GM18519 (cell line): Measurements from ENCODE around the gene MUCL3.
A peak's percentile ranks its signal among the peaks of the same experiment; 100 is the strongest.
"Not testable (repeated sequence)": the region's sequence is repeated elsewhere in the genome, so short reads cannot be mapped to it uniquely, and the experiment has no call there.

Experiments
- ATAC-seq: cut with Tn5 transposase; IDR thresholded peaks from one replicate; pipeline ENCODE4 v1.9.1; 2021; ENCODE audit warnings: mild to moderate bottlenecking, moderate library complexity; ENCODE audit not compliant: unreplicated experiment, low FRiP score

MUCL3 gene

DNA sequence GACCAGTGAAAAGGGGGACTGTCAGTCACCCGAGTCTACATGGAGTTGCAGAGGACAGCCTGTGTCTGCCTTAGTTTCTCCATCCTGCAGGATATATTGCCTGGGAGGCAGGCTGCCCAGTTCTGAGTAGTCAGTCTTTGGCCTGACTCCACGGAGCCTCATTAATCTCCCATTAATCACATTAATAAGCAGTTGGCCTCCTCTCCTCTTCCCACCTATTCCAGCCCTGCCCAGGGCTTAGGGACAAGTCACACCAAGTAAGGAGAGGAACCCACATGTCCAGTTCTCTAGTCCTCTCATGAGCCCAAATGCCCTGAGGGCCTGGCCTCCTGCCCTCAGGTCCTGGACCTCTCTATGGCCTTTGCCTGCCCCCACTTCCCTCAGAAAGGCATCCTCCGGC, 1.3 kb upstream of the MUCL3 start:
- ATAC-seq = no peak

DNA sequence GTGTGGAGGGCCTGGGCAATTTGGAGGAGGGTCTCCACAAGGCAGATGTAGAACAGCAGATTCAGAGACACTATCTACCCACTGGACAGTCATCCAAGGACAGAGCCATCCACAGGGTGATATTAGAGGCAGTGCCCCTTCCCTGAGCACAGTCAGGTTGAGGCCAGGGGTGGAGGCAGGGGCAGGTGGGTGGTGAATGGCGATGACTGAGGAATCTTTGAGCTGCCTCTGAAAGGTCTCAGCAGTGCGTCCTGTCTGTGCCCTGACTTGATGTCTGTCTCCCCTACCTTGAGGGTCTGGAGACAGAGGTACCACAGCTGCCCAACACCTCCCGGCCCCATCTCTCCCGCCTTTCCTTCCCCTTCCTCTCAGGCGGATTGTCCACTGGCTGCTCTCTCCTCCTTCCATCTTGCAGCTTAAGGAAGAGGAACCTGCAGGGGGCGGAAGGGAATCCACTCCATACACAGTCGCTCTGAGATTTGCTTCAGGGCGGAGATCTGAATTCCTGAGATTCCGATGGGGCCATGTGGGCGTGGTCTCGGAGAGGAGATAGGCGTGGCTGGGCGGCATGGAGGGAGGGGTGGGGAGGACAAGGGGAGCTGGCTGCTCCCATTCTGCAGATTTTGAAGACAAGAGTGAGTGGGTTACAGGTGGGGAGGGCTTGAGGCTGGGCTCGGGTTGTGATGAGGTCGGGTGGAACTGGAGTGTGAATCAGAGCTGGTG, 1.7 kb downstream of the MUCL3 start:
- ATAC-seq = no peak

DNA sequence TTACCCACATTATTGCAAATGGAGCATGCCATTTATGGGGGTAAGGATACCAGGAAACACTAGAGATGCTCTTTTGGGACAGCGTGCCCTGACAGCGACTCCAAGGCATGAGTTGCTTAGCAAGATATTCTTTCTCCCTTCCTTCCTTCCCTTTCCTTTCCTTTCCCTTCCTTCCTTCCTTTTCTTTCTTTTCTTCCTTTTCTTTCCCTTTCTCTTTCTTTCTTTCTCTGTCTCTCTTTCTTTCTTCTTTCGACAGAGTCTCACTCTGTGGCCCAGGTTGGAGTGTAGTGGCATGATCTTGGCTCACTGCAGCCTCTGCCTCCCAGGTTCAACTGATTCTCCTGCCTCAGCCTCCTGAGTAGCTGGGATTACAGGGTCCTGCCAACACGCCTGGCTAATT, 3.3 kb downstream of the MUCL3 start:
- no peak for ATAC-seq

DNA sequence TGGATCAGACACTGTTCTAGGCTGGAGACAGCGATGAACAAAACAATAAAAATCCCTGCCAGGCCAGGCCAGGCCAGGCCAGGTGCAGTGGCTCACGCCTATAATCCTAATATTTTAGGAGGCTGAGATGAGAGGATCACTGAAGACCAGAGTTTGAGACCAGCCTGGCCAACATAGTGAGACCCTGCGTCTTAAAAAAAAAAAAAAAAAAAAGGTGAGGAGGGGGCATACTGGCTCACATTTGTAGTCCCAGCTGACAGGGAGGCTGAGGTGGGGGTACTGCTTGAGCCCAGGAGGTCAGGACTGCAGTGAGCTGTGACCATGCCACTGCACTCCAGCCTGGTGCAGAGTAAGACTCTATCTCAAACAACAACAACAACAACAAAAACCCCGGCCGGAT, 4.5 kb downstream of the MUCL3 start:
- no peak for ATAC-seq

DNA sequence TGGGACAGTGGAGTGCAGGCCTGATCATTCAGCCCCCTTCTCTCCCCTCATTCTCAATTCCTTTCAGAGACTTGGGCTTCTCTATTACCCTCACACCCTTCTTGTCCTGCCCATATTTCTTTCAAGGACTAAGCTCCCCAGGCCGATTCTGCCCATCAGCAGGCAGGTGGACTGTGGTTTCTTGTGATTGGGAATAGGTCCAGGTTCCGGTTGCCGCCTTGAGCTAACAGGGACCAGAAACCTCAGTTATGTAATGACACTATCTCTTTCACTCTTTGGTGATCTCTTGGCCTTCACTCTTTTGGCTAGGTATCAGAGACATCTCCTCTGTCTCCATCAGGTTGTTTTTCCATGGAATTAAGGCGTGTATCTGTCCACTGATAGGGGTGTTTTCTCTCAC, 6.5 kb downstream of the MUCL3 start:
- no peak for ATAC-seq

DNA sequence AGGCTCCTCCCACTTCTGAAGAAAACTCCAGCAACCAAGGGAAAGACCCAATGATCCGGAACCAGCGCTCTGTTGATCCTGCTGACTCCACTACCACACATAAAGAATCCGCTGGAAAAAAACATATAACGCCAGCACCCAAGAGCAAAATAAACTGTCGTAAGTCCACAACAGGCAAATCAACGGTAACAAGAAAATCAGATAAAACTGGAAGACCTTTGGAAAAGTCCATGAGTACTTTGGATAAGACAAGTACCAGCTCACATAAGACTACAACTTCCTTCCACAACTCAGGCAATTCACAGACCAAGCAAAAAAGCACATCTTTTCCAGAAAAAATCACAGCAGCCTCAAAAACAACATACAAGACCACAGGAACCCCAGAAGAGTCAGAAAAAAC, 8.0 kb downstream of the MUCL3 start:
- no peak for ATAC-seq

DNA sequence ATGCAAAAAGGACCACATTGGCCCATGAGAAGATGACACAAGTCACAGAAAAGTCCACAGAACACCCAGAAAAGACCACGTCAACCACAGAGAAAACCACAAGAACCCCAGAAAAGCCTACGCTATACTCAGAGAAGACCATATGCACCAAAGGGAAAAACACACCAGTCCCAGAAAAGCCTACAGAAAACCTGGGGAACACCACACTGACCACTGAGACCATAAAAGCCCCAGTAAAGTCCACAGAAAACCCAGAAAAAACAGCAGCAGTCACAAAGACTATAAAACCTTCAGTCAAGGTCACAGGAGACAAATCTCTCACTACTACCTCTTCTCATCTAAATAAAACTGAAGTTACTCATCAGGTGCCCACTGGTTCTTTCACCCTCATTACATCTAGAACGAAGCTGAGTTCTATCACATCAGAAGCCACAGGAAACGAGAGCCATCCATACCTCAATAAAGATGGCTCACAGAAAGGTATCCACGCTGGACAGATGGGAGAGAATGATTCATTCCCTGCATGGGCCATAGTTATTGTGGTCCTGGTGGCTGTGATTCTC, 11.2 kb downstream of the MUCL3 start:
- no peak for ATAC-seq

DNA sequence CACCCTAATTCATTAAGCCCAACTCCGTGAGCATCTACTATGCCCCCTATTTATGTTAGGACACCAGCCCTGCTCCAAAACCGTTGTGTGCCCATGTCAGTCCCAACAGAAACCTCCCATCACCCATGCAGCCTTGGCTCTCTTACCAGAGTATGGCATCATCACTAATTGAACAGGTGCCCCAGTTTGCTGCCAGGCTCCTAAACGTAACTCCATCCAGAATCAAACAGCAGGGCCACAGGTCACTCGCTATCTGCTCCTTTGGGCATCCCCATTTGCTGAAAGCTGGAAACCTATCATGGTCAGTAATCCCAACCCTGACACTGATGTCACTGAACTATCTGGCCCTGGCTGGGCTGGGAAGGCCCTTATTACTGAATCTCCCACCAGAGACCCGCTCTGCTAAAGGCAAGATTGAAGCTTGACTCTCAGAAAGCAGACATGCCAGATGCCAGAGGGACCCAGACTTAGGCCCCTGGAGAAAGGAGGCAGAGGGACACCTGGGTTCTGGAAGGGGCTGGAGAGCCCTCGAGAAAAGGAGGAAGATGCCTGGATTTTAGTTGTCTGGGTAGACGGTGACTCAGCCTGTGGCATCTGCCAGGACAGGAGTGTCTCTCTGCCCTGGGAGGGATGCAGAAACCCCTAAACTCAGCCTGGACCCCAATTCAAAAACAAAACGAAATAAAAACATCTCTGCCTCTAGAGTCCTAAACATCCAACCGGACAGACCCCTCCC, 14.0 kb downstream of the MUCL3 start:
- ATAC-seq = no peak

DNA sequence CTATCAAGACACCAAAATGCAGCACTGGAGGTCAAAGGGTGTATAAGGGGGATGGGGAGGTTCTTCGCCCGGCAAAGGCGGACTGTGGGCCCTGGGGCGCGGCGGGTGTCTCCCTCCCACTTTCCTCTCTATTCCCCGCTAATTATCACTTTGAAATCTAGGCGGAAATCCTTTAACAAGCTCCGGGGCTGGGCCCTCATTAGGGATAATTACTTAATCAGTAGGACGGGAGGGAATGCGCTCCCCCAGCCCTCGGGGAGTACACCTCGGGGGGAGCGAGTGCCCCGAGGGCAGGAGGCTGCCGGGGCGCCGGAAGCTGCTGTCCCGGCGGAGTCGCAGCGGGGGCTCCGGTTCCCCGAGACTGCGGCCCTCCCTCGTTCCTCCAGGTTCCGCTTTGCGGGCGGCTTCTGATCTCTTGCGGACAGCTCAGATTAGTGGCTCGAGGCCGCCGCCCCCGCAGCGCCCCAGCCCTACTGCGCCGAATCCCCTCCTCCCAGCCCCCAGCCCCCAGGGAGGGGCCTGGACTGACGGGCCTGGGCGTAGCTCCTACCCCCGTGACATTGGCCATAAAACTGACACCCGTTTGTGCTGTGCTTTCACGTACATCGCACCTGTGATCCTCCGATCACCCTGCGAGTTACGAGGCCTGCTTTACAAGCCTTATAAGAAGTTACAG, 14.7 kb downstream of the MUCL3 start:
- ATAC-seq = peak; percentile 51

DNA sequence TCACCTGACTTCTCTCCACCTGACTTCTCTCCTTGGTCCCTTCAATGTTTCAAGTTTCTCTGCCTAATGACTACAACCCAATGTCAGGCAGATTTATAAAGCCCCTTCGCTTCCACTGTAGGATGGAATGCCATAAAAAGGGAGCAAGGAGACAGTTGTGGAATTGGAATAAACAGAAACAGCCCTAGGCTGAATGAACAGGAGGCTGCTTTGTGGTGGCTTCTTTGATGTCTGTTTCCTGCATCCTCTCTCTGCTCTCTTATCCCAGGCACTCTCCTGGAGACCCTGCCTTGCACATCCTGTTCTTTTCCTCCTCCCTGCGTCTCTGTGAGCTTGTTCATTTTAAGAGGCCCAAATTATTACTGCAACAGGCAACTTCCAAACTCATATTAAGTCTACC, 16.9 kb downstream of the MUCL3 start:
- no peak for ATAC-seq

DNA sequence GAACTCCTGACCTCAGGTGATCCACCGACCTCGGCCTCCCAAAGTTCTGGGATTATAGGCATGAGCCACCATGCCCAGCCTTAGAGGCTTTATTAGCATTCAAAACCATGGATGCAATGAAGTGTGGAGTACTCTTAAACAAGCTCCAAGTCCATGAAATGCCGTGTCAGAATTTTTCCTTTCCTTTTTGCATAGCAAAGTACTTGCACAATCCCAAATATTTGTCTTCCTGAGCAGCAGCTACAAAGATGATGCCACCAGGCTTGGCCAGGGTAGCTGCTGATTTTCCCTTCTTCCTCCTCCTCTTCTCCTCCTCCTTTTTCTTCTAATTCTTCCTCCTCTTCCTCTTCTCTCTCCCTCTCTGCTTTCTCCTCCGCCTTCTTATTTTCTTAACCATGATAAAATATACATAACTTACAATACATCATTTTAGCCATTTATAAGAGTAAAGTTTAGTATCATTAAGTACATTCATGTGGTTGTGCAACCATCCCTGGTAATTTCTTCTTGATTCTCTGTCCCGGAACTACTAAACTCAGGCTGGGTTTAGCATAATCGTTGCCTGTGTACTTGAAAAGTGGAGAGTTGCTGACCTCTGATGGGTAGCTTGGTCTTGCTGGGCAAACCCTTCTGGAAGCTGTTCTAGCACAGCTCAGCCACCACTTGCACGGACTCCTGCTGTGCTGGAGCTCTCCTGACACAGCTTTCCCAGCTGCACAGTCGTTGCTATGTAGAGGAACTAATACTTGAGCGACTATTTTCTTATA, 20.3 kb downstream of the MUCL3 start:
- no peak for ATAC-seq

DNA sequence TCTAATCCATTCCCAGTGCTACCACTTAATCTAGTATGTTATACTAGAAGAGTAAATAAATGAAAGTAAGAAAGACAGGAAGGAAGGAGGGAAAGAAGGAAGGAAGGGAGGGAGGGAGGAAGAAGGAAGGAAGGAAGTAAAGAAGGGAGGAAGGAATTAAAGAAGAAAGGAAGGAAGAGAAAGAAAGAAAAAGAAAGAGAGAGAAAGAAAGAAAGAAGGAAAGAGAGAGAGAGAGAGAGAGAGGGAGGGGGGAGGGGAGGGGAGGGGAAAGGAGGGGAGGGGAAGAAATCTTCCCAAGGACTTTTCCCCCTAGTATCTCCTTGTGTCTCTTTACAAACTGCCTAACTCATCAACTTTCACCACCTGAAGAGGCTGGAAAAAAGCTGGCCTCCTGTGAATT, 21.9 kb downstream of the MUCL3 start:
- ATAC-seq = no peak

DNA sequence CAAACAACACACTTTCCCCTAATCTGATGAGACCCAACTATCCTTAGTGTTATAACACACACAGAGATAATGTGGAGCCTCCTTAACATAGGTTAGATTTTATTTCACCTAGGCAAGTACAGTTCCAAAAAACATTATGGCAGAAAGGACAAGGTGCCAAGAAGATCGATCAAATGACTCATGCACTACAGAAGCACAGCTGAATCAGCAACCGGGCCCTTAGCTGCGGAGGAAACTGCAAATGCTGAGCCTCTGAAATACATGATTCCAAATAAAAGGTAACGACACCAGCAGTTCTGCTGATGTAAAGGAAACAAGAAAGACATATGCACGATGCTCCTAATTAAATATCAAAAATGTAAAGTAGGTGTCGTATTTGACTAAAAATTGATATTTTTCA, 22.9 kb downstream of the MUCL3 start:
- ATAC-seq = no peak

DNA sequence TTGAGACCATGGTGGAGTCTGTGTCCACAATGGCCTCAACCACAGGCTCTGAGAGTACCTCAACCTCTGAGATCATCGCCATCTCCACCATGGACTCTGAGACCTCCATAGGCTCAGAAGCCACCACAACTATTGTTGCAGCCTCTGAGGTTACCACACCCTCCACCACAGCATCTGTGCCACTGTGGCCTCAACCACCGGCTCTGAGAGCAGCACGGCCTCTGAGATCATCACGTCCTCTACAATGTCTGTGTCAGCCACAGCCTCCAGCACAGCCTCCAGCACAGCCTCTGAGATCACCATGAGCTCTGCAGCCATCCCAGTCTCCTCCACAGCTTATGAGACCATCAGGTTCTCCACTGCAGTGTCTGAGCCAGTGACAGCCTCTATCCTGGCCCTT, 23.3 kb downstream of the MUCL3 start:
- no peak for ATAC-seq

DNA sequence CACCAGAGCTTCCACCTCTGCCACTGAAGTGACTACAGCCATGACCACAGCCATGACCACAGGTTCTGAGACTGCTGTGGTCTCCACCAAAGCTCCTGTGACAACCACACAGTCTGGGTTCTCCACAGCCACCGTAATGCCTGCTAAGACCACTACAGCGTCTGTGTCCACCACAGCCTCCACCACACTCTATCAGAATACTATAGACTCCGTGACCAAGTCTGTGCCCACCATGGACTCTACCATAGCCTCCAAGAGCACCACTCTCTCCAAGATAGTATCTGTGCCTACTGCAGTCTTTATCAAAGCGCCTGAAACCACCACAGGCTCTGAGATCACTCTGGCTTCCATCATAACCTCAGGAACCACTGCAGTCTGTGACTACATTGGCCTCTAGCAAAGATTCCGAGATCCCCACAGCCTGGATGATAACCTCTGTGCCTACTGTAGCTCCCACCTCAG, 24.4 kb downstream of the MUCL3 start:
- no peak for ATAC-seq

DNA sequence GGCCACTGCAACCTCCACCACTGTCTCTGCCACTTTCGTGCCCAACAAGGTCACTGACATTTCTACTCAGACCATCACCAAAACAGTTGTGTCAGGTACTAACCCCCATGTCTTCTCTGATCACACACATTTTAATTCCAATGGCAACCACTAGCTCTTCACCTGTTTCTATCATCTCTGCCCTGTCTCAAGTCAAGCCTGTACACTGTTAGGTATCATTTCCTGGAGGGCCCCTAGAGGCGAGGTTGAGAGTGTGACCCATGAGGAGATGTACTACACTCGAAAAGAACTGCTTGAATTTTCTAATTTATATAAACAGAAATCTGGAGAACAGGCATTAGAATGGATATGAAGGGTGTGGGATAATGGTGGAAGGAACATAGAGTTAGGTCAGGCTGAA, 25.4 kb downstream of the MUCL3 start:
- ATAC-seq = no peak

DNA sequence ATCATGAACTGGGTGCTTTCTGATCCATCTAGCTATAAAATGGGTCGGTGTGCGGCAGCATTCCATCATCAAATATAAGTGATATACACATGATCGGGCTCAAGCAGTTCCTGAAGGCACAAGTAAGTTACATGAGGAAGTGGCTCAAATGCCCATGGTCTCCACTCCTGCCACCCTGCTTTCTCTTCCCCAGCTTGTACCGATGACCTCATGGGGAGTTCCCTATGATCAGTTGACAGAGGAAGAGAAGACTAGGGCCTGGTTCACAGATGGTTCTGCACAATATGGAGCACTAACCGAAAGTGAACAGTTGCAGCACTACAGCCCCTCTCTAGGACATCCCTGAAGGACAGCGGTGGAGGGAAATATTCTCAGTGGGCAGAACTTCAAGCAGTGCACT, 28.4 kb downstream of the MUCL3 start:
- ATAC-seq = not testable (repeated sequence)

DNA sequence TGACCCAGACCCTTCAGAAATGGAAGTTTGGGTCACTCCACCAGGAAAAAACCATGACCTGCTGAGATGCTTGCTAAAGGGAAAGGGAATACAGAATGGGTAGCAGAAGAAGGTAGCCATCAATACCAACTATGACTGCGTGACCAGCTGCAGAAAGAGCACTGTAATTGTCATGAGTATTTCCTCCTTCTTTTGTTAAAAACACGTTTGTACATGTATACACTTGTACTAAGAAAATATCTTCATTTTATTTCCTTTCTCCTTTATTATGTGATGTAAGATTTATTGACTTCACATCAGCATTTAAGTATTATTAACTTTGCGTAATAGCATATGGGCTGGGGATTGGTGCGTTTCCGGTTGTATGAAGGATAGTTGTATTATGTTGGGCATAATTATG, 30.2 kb downstream of the MUCL3 start:
- ATAC-seq = no peak

DNA sequence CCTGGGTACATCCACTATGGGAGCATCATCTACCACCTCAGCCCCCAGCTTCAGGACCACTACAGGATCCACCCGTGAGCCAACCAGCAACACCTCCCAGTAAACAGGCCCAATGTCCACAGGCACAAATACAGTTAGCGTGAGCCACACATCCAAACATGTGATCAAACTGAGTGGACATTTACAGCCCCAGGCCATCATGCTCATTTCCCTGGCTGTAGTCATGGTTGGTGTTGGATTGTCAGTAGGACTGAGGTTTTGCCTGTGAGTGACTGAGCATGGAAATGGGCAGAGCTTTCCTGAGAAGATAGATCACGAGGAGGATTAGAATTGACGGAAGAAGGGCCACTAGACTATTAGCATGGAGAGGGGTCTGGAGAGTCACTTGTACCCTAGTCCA, 32.0 kb downstream of the MUCL3 start:
- no peak for ATAC-seq

DNA sequence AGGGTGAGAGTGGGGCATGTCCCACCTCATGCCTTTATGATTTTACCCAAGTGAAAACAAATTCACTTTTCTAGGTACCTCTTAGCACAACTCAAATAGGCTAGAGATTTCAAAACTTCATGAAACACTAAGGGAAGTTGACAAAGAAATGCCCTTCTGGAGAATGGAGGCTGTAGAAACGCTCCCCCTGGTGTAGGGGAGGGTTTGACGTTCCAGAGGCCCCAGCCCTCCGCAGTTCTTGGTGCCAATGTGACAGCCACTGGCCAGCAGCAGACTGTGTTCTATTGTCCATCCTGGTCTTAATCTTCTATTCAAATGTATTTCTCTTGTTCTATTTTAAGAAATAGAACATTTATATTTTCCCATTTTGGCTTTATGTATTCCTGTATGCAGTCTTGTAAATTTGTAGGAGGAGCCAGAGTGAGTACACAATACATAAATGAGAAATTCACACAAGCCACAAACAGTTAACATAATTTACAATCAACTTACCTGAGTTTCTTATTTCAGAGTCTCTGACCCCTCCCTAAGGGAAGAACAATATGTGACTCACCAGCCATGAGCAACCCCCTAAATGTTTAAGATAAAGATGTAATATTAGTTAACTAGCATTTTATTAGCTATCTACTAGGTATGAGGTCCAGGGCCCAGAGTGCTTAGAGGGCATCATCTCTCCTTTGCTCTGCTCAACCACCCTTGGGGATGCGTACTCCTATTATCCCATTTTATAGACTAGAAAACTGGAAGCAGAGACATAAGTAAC, 33.9 kb downstream of the MUCL3 start:
- ATAC-seq = no peak
